Epithelial cell of proximal tubule (primary cell): Measurements from ENCODE around the gene ABI3BP. TPM values are rescaled to one million over a fixed set of nuclear protein-coding genes. Genes with fewer than 3 reads are reported as not detected.

Source experiments
- DNase-seq: peaks from one replicate; pipeline ENCODE4 v3.0.0-alpha.2; 2011; ENCODE audit warnings: low read depth
- H3K4me3 ChIP-seq: 2 replicates; pipeline ENCODE4 v1.5.1; 2011; ENCODE audit warnings: low read depth, mild to moderate bottlenecking, low read length
- CTCF ChIP-seq: conservative IDR thresholded peaks from 2 replicates; pipeline ENCODE4 v1.5.1; 2012; ENCODE audit warnings: low read depth, mild to moderate bottlenecking, low read length
- total RNA-seq: library from RNA; depleted of rRNA; stranded (reverse); fragments of >200 nt; gene quantifications from 2 replicates; pipeline ENCODE4 v1.2.3, GENCODE V29; 2015

Gene ABI3BP
- total RNA-seq, 1 donor from 2014 or later, result 3.6 TPM

DNA sequence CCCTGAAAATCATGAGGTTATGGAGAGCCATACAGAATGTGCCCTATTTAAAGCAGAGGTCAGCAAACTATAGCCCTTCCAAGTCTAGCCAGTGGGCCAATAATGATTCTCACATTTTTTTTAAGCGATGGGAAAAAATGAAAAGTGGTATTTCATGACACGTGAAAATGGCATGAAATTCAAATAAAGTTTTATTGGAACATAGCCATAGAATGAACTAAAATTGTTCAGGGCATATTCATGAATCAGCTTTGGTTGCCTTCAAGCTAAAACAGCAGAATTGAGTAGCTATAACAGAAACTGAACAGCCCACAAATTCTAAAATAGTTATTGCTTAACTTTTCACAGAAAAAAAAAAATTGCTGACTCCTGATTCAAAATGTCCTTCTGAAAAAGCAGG is 179.4 kb downstream of the ABI3BP start:
- TF ChIP-seq CTCF, result no peak
- no peak overlapping the region for H3K4me3 ChIP-seq
- no peak for DNase-seq

DNA sequence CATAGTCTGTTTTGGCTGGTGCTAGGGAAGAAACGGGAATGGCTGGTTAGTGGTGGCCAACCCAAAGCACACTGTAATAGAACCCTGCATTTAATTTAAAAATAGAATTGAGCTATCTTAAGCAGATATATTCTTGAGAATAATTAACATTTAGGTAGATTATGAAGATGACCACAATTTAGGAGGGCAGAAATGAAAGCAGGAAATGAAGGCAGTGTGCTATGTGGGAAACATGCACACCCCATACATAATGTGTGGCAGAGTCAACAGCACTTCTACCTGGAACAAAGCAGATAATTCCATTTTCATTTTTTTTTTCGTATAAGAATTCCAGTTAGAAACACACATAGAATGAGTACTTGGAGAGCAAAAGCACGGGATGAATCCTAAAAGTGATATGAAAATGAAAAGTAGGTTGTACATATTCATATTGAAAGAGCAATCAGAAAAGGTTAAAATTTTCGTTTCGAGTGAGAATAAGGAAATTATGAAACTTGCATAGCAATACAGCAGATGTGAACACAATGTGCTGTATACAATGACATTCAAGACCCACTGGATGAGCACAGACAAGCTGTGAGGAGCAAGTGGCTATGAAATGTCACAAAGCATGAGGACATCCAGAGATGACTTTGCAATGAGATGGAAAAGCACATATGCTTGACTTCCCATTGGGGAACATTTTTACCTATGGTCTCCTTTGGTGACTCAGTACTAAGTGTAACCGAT is 181.3 kb downstream of the ABI3BP start:
- no peak for DNase-seq
- no peak for TF ChIP-seq CTCF
- no peak overlapping the region for H3K4me3 ChIP-seq

GRCh38 chr3:100810671-100811070 is 182.6 kb downstream of the ABI3BP start:
- DNase-seq, result no peak
- TF ChIP-seq CTCF, result no peak
- H3K4me3 ChIP-seq, result no peak overlapping the region

GRCh38 chr3:100804631-100805030 is 188.6 kb downstream of the ABI3BP start:
- TF ChIP-seq CTCF, result no peak
- no peak overlapping the region for H3K4me3 ChIP-seq
- no peak for DNase-seq

DNA sequence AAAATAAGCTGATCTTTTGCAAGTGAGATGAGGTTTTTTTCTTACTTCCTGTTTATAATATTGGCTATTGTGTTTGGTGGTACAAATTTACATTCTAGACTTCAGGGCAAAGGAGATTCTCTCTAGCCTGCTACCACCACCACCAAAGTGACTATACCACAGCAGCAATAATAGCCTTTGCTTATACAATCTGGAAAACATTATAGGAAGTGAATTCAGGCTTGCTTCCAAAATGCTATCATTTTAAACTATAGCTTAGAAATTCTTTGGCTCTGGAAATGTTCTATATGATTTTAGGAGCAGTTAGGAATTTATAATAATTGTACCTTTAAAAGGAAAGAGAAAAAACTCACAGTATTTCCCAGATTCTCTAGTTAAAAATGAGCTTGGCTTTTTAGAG is 189.5 kb downstream of the ABI3BP start:
- no peak overlapping the region for H3K4me3 ChIP-seq
- DNase-seq, result no peak
- TF ChIP-seq CTCF, result no peak

GRCh38 chr3:100802126-100802525 is 191.1 kb downstream of the ABI3BP start:
- DNase-seq, result peak; percentile 94

More at GRCh38 chr3:100802126-100802525, 191.1 kb downstream of the ABI3BP start:
- H3K4me3 ChIP-seq, result no peak overlapping the region
- TF ChIP-seq CTCF, result no peak
